GM19372 (cell line): Measurements from ENCODE around the gene COL18A1.
"Not testable (repeated sequence)": the region's sequence is repeated elsewhere in the genome, so short reads cannot be mapped to it uniquely, and the experiment has no call there.

ENCODE experiments used
- ATAC-seq: cut with Tn5 transposase; IDR thresholded peaks from one replicate; pipeline ENCODE4 v1.9.1; 2021; ENCODE audit warnings: mild to moderate bottlenecking, low read depth, moderate library complexity; ENCODE audit not compliant: unreplicated experiment

Gene COL18A1

GRCh38 chr21:45438391-45439145, 33.6 kb downstream of the COL18A1 start:
- no peak for ATAC-seq

- ATAC-seq = peak; percentile 75
These were observed 34.4 kb downstream of the COL18A1 start for GRCh38 chr21:45439161-45439872.

- no peak for ATAC-seq
These were observed 35.0 kb downstream of the COL18A1 start for GRCh38 chr21:45439901-45440461.

GRCh38 chr21:45440736-45441350, 35.9 kb downstream of the COL18A1 start:
- no peak for ATAC-seq

- ATAC-seq = no peak
These were observed 36.7 kb downstream of the COL18A1 start for GRCh38 chr21:45441431-45442255.

- no peak for ATAC-seq
These were observed 37.3 kb downstream of the COL18A1 start for GRCh38 chr21:45442276-45442675.

- not testable (repeated sequence) for ATAC-seq
These were observed 38.0 kb downstream of the COL18A1 start for GRCh38 chr21:45442686-45443594.

- ATAC-seq = no peak
These were observed 38.7 kb downstream of the COL18A1 start for GRCh38 chr21:45443595-45444181.

- ATAC-seq = no peak
These were observed 39.4 kb downstream of the COL18A1 start for GRCh38 chr21:45444385-45444784.

- no peak for ATAC-seq
These were observed 40.4 kb downstream of the COL18A1 start for GRCh38 chr21:45445369-45445768.

- no peak for ATAC-seq
These were observed 42.9 kb downstream of the COL18A1 start for GRCh38 chr21:45447821-45448220.

- no peak for ATAC-seq
These were observed 43.4 kb downstream of the COL18A1 start for GRCh38 chr21:45448283-45448809.

GRCh38 chr21:45448810-45449657, 44.1 kb downstream of the COL18A1 start:
- no peak for ATAC-seq

GRCh38 chr21:45449658-45450422, 44.9 kb downstream of the COL18A1 start:
- no peak for ATAC-seq

GRCh38 chr21:45450423-45451090, 45.6 kb downstream of the COL18A1 start:
- ATAC-seq = no peak

GRCh38 chr21:45451091-45451740, 46.3 kb downstream of the COL18A1 start:
- ATAC-seq = no peak
